GM12864 (cell line): ENCODE data around the gene ADAM15.

ENCODE experiments used
- DNase-seq: peaks from one replicate; pipeline ENCODE4 v3.0.0-alpha.2; 2011; ENCODE audit warnings: low read depth
- H3K4me3 ChIP-seq: 2 replicates; pipeline ENCODE4 v1.5.1; 2011; ENCODE audit warnings: mild to moderate bottlenecking, low read depth, low read length, control low read depth
- CTCF ChIP-seq: IDR thresholded peaks from 2 replicates; pipeline ENCODE4 v1.5.1; 2011; ENCODE audit warnings: low read depth, mild to moderate bottlenecking, moderate library complexity, low read length, control low read depth, inconsistent platforms; ENCODE audit errors: missing control alignments

Gene ADAM15

GRCh38 chr1:155050560-155051341 lies at the start of gene ADAM15:
TSS of gene ADAM15 (plus strand) at chr1:155051316. CDS start at chr1:155051387, 71 bp downstream.
- H3K4me3 ChIP-seq: peak within 1 kb of the TSS; percentile 63
- peak; percentile 96 for TF ChIP-seq CTCF
- DNase-seq: no peak

GRCh38 chr1:155001425-155001674 lies 49.8 kb upstream of the ADAM15 start:
- no peak for TF ChIP-seq CTCF

GRCh38 chr1:155001675-155002463 lies 49.2 kb upstream of the ADAM15 start:
- DNase-seq: peak; percentile 96
- peak overlapping the region; percentile 73 for H3K4me3 ChIP-seq
- peak; percentile 29 for TF ChIP-seq CTCF

More at GRCh38 chr1:155001425-155001674, 49.8 kb upstream of the ADAM15 start:
- no peak for DNase-seq
- peak overlapping the region; percentile 73 for H3K4me3 ChIP-seq

- no peak for DNase-seq
- peak within 1 kb of the TSS; percentile 91 for H3K4me3 ChIP-seq
- TF ChIP-seq CTCF: no peak
Measured at GRCh38 chr1:155002464-155003226, 48.5 kb upstream of the ADAM15 start, which contains the start of gene ZBTB7B. TSS of gene ZBTB7B (plus strand) at chr1:155002802. CDS start at chr1:155014661, 11,859 bp downstream.

GRCh38 chr1:155003227-155003765 lies 47.8 kb upstream of the ADAM15 start:
- no peak for TF ChIP-seq CTCF
- peak overlapping the region; percentile 91 for H3K4me3 ChIP-seq
- DNase-seq: no peak

- H3K4me3 ChIP-seq: peak overlapping the region; percentile 91
- DNase-seq: no peak
- TF ChIP-seq CTCF: no peak
Measured at GRCh38 chr1:155003766-155004351, 47.3 kb upstream of the ADAM15 start.
